Heart left ventricle (tissue), 16 donors: ENCODE data around the gene FYN. TPM values are rescaled to one million over a fixed set of nuclear protein-coding genes. Genes with fewer than 3 reads are reported as not detected.

Experiments
- ATAC-seq, 4 donors: fragments of 200-7000 bp; cut with Tn5 transposase; one replicate each; pipeline ENCODE4 v1.9.1; 2020 to 2022; ENCODE audit warnings: moderate library complexity in 4 of 4, mild to moderate bottlenecking in 3 of 4, moderate number of reproducible peaks in 1 of 4
- DNase-seq, 5 donors: peaks; one replicate each; pipeline ENCODE4 v3.0.0-alpha.2; 2020
- H3K27ac ChIP-seq, 12 donors: fragments of 200-600 bp; sonication (generic) in 4 of 12; one replicate each; pipeline versions ENCODE4 v1.5.0 to v1.8.0; 2016 to 2022; ENCODE audit warnings: mild to moderate bottlenecking in 2 of 12
- H3K27me3 ChIP-seq, 9 donors: fragments of 200-600 bp; sonication (generic) in 2 of 9; one replicate each; pipeline versions ENCODE4 v1.5.1 to v1.8.0; 2016 to 2022; ENCODE audit warnings: mild to moderate bottlenecking in 3 of 9
- H3K36me3 ChIP-seq, 9 donors: fragments of 200-600 bp; sonication (generic) in 2 of 9; one replicate each; pipeline versions ENCODE4 v1.5.0 to v1.8.0; 2018 to 2022; ENCODE audit warnings: mild to moderate bottlenecking in 2 of 9
- H3K4me1 ChIP-seq, 12 donors: fragments of 200-600 bp; sonication (generic) in 4 of 12; one replicate each; pipeline versions ENCODE4 v1.5.0 to v1.8.0; 2016 to 2022; ENCODE audit warnings: mild to moderate bottlenecking in 3 of 12
- H3K4me3 ChIP-seq, 12 donors: fragments of 200-600 bp; sonication (generic) in 4 of 12; one replicate each; pipeline versions ENCODE4 v1.5.0 to v1.8.0; 2017 to 2022; ENCODE audit warnings: mild to moderate bottlenecking in 9 of 12, moderate library complexity in 4 of 12
- H3K9me3 ChIP-seq, 12 donors: fragments of 200-600 bp; sonication (generic) in 4 of 12; one replicate each; pipeline versions ENCODE4 v1.5.0 to v1.8.0; 2016 to 2022; ENCODE audit warnings: mild to moderate bottlenecking in 1 of 12
- CTCF ChIP-seq, 12 donors: fragments of 200-600 bp; sonication (generic) in 4 of 12; IDR thresholded peaks; one replicate each; pipeline versions ENCODE4 v1.5.0 to v1.8.0; 2018 to 2022; ENCODE audit warnings: antibody characterized with exemption in 12 of 12, mild to moderate bottlenecking in 5 of 12
- POLR2A ChIP-seq, 2 donors: fragments of 450-650 bp; IDR thresholded peaks; one replicate each; pipeline ENCODE4 v1.6.1; 2017; ENCODE audit warnings: antibody characterized with exemption in 2 of 2, mild to moderate bottlenecking in 2 of 2, moderate library complexity in 2 of 2
- WGBS, 4 donors: extraction: QIAGEN DNeasy Blood & Tissue Kit in 2 of 4; methylation state at CpG; one replicate each; pipeline versions ENCODE4 v1.1.5 to v1.1.7; 2013 to 2018; 5-methylcytosine and 5-hydroxymethylcytosine counted together
- intact Hi-C, 10 donors: fragments of 100-400 bp; cut with DNase I; formaldehyde crosslinking; loops; one replicate each; pipeline versions ENCODE4 v1.11.1 to v1.14.2; 2022
- polyA plus RNA-seq, 2 donors: library from polyadenylated mRNA; stranded (reverse); fragments of 200-250 nt; gene quantifications; one replicate each; pipeline ENCODE4 v1.2.3, GENCODE V29; 2013
- total RNA-seq, 9 donors: library from RNA; depleted of rRNA in 2 of 9; stranded (reverse); fragments of >200 nt in 2 of 9; fragmentation: NEBNext Ultra II Directional in 3 of 9; extraction: Animal tissue kit (Norgen Biotek cat#: 25700) in 3 of 9; gene quantifications; one replicate each; pipeline versions ENCODE4 v1.1.0 to v1.2.4, GENCODE V29; 2016 to 2023
- donor health status: ischemic (EF 13 %, LVEDD 7.1; RV severe dilation, severe dysfunction).
- donor health status: healthy with polysubstance abuse.
- donor health status: DM: no; HTN: yes; CAD: no.
- donor health status: DM: no; HTN: no; CAD: no.
- donor health status: ischemic (EF 25% LVEDD 6.9; RV normal size, moderate dysfunction).
- donor health status: ischemic (EF 25% LVEDD 5.7; RV mildly dilated, moderate dysfunction).
- donor health status: healthy.
- donor health status: DM: yes; HTN: yes; CAD: no.
- donor health status: ischemic (EF 35%, LVEDD 5.7; RV mildly dilated, moderate dysfunction).
- donor health status: nonischemic (EF 11% LVEDD 7.7; RV severe dilation, severe dysfunction).
- donor health status: DM: yes; HTN: yes; CAD: no.
- donor health status: PGD.
- donor health status: ischemic (EF 29% LVEDD 5.4; RV normal size, mild dysfunction).
- donor health status: nonischemic (EF 23%, LVEDD 6.1; RV moderate dilation, normal function).

FYN gene
- total and polyA plus RNA-seq, 11 donors, result 14.7 to 72.4 (median 52.3) TPM

GRCh38 chr6:111676383-111676782 is 196.9 kb downstream of the FYN start:
- H3K4me3 ChIP-seq, result no peak overlapping the region
- H3K36me3 ChIP-seq, result peaks cover 0 to 74% (median 58%) of the 10 kb centered on the region in 9 donors
- H3K27ac ChIP-seq, result no peak overlapping the region
- TF ChIP-seq CTCF (IDR thresholded peaks at IDR 0.05) (no peak), POLR2A (IDR thresholded peaks at IDR 0.05) (no peak)
- no peak for DNase-seq
- intact Hi-C loops, result no loop called here
- H3K27me3 ChIP-seq, result no peaks in the 10 kb centered on the region
- 86 to 98% (median 94%) methylated on average over 2 of the region's 2 CpGs for WGBS, 4 donors
- peaks cover 0 to 36% (median 7%) of the 10 kb centered on the region in 12 donors for H3K4me1 ChIP-seq
- no peak for ATAC-seq
- H3K9me3 ChIP-seq, result no peaks in the 10 kb centered on the region

GRCh38 chr6:111674883-111675282 is 198.4 kb downstream of the FYN start:
- WGBS, 4 donors, result 78 to 88% (median 84%) methylated on average over 1 of the region's 1 CpG
- H3K36me3 ChIP-seq, result peaks cover 0 to 81% (median 65%) of the 10 kb centered on the region in 9 donors

GRCh38 chr6:111674413-111674812 is 198.8 kb downstream of the FYN start:
- WGBS, 4 donors, result 92 to 97% (median 95%) methylated on average over 4 of the region's 4 CpGs

More at GRCh38 chr6:111674883-111675282, 198.4 kb downstream of the FYN start:
- Histone ChIP-seq H3K4me3 (no peak overlapping the region), H3K9me3 (no peaks in the 10 kb centered on the region), H3K4me1 (peaks cover 0 to 24% (median 2%) of the 10 kb centered on the region in 12 donors), H3K27ac (no peak overlapping the region), H3K27me3 (no peaks in the 10 kb centered on the region)
- TF ChIP-seq POLR2A (IDR thresholded peaks at IDR 0.05) (no peak), CTCF (IDR thresholded peaks at IDR 0.05) (no peak)
- ATAC-seq (no peak), DNase-seq (no peak)
- intact Hi-C loops, result no loop called here

GRCh38 chr6:111673937-111674336 is 199.3 kb downstream of the FYN start:
- intact Hi-C loops, result no loop called here
- peaks cover 0 to 84% (median 66%) of the 10 kb centered on the region in 9 donors for H3K36me3 ChIP-seq

More at GRCh38 chr6:111674413-111674812, 198.8 kb downstream of the FYN start:
- Histone ChIP-seq H3K27me3 (no peaks in the 10 kb centered on the region), H3K36me3 (peaks cover 0 to 85% (median 66%) of the 10 kb centered on the region in 9 donors), H3K4me1 (peaks cover 0 to 19% (median under 1%) of the 10 kb centered on the region in 12 donors), H3K27ac (no peak overlapping the region), H3K9me3 (no peaks in the 10 kb centered on the region), H3K4me3 (no peak overlapping the region)
- intact Hi-C loops, result no loop called here
- no peak for TF ChIP-seq CTCF (IDR thresholded peaks at IDR 0.05)
- no peak for TF ChIP-seq POLR2A (IDR thresholded peaks at IDR 0.05)
- ATAC-seq, result no peak
- DNase-seq, result no peak

More at GRCh38 chr6:111673937-111674336, 199.3 kb downstream of the FYN start:
- no peak overlapping the region for H3K27ac ChIP-seq
- DNase-seq (no peak), ATAC-seq (no peak)
- H3K4me1 ChIP-seq, result peaks cover 0 to 17% (median under 1%) of the 10 kb centered on the region in 12 donors
- H3K4me3 ChIP-seq, result no peak overlapping the region
- H3K9me3 ChIP-seq, result no peaks in the 10 kb centered on the region
- no peaks in the 10 kb centered on the region for H3K27me3 ChIP-seq
- TF ChIP-seq POLR2A (IDR thresholded peaks at IDR 0.05), result no peak
- no peak for TF ChIP-seq CTCF (IDR thresholded peaks at IDR 0.05)
